Panc1 (cell line): Measurements from ENCODE around the gene PPP1R3C.

Experiments used
- POLR2AphosphoS5 ChIP-seq: IDR thresholded peaks from 2 replicates; pipeline ENCODE4 v1.6.1; 2012; ENCODE audit warnings: mild to moderate bottlenecking, low read depth, low read length, moderate library complexity
- TF ChIP-seq, protein P1 (sequence below): fragments of 450-650 bp; IDR thresholded peaks from 2 replicates; pipeline ENCODE4 v1.5.1; 2017; ENCODE audit warnings: mild to moderate bottlenecking
- TF ChIP-seq, protein P2 (sequence below), 2 experiments: IDR thresholded peaks; 2 replicates each; pipeline ENCODE4 v1.6.1; 2011 to 2012; ENCODE audit warnings: low read depth in 2 of 2, control low read depth in 1 of 2, low read length in 1 of 2, mild to moderate bottlenecking in 1 of 2, moderate library complexity in 1 of 2; ENCODE audit not compliant: insufficient read depth in 1 of 2

GRCh38 chr10:91628383-91628782 lies 4.5 kb downstream of the PPP1R3C start:
- TF ChIP-seq, protein P1, sequence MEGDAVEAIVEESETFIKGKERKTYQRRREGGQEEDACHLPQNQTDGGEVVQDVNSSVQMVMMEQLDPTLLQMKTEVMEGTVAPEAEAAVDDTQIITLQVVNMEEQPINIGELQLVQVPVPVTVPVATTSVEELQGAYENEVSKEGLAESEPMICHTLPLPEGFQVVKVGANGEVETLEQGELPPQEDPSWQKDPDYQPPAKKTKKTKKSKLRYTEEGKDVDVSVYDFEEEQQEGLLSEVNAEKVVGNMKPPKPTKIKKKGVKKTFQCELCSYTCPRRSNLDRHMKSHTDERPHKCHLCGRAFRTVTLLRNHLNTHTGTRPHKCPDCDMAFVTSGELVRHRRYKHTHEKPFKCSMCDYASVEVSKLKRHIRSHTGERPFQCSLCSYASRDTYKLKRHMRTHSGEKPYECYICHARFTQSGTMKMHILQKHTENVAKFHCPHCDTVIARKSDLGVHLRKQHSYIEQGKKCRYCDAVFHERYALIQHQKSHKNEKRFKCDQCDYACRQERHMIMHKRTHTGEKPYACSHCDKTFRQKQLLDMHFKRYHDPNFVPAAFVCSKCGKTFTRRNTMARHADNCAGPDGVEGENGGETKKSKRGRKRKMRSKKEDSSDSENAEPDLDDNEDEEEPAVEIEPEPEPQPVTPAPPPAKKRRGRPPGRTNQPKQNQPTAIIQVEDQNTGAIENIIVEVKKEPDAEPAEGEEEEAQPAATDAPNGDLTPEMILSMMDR, result no peak
- TF ChIP-seq POLR2AphosphoS5, result no peak
- TF ChIP-seq, protein P2, sequence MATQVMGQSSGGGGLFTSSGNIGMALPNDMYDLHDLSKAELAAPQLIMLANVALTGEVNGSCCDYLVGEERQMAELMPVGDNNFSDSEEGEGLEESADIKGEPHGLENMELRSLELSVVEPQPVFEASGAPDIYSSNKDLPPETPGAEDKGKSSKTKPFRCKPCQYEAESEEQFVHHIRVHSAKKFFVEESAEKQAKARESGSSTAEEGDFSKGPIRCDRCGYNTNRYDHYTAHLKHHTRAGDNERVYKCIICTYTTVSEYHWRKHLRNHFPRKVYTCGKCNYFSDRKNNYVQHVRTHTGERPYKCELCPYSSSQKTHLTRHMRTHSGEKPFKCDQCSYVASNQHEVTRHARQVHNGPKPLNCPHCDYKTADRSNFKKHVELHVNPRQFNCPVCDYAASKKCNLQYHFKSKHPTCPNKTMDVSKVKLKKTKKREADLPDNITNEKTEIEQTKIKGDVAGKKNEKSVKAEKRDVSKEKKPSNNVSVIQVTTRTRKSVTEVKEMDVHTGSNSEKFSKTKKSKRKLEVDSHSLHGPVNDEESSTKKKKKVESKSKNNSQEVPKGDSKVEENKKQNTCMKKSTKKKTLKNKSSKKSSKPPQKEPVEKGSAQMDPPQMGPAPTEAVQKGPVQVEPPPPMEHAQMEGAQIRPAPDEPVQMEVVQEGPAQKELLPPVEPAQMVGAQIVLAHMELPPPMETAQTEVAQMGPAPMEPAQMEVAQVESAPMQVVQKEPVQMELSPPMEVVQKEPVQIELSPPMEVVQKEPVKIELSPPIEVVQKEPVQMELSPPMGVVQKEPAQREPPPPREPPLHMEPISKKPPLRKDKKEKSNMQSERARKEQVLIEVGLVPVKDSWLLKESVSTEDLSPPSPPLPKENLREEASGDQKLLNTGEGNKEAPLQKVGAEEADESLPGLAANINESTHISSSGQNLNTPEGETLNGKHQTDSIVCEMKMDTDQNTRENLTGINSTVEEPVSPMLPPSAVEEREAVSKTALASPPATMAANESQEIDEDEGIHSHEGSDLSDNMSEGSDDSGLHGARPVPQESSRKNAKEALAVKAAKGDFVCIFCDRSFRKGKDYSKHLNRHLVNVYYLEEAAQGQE (IDR thresholded peaks at IDR 0.05; ENCODE audit: insufficient read depth in 1 of 2, low read depth in 2 of 2, low read length in 1 of 2), result no peak
